HEK293 (cell line): ENCODE measurements around the gene UBR2.

ENCODE experiments used
- CTCF ChIA-PET: fragments of 350-600 bp; formaldehyde crosslinking; extraction: SDS; loops from one replicate; lab custom pipeline; 2021; ENCODE audit warnings: antibody characterized with exemption; lab: Yijun Ruan, JAX
- POLR2A ChIA-PET: fragments of 300-600 bp; formaldehyde crosslinking; extraction: SDS; loops from one replicate; lab custom pipeline; 2020; ENCODE audit warnings: antibody characterized with exemption, inconsistent platforms; lab: Yijun Ruan, JAX
- H3K27ac ChIP-seq: fragments of 200-500 bp; sonication (Bioruptor generic); 2 replicates; pipeline ENCODE4 v1.5.1; 2014; ENCODE audit warnings: low read depth, low read length, control low read depth, inconsistent platforms; ENCODE audit errors: extremely low read depth
- H3K36me3 ChIP-seq, 2 experiments: fragments of 200-500 bp in 1 of 2; sonication (Bioruptor generic) in 1 of 2; 1 replicate in 1 of 2; 2 replicates in 1 of 2; pipeline ENCODE4 v1.5.1; 2014 to 2017; ENCODE audit warnings: inconsistent platforms in 2 of 2, low read length in 2 of 2; ENCODE audit not compliant: control insufficient read depth in 2 of 2, insufficient read depth in 1 of 2
- H3K4me1 ChIP-seq: fragments of 200-500 bp; sonication (Bioruptor generic); 2 replicates; pipeline ENCODE4 v1.5.1; 2014; ENCODE audit warnings: mild to moderate bottlenecking, low read length, inconsistent platforms; ENCODE audit not compliant: control insufficient read depth, insufficient read depth
- H3K4me3 ChIP-seq: 2 replicates; pipeline ENCODE4 v1.5.1; 2011; ENCODE audit warnings: low read depth, mild to moderate bottlenecking, control low read depth, low read length, moderate library complexity
- H3K9me3 ChIP-seq: fragments of 200-500 bp; sonication (Bioruptor generic); 2 replicates; pipeline ENCODE4 v1.5.1; 2014; ENCODE audit warnings: low read depth, low read length, inconsistent platforms; ENCODE audit not compliant: control insufficient read depth, insufficient read depth
- ELK4 ChIP-seq: IDR thresholded peaks from 2 replicates; pipeline ENCODE4 v1.6.1; 2011; ENCODE audit warnings: mild to moderate bottlenecking, low read depth, low read length, borderline replicate concordance
- GLI2 ChIP-seq: fragments of 450-650 bp; formaldehyde crosslinking; IDR thresholded peaks from 2 replicates; pipeline ENCODE4; 2017; ENCODE audit warnings: missing biosample characterization, missing genetic modification characterization, low read depth, borderline replicate concordance
- GLI4 ChIP-seq: fragments of 450-650 bp; formaldehyde crosslinking; IDR thresholded peaks from 2 replicates; pipeline ENCODE4 v1.5.1; 2016; ENCODE audit warnings: missing biosample characterization, missing genetic modification characterization
- MYNN ChIP-seq: fragments of 450-650 bp; formaldehyde crosslinking; IDR thresholded peaks from 2 replicates; pipeline ENCODE4 v1.5.1; 2016; ENCODE audit warnings: missing biosample characterization, missing genetic modification characterization, borderline replicate concordance
- MZF1 ChIP-seq: fragments of 450-650 bp; formaldehyde crosslinking; IDR thresholded peaks from 2 replicates; pipeline ENCODE4 v1.5.1; 2017; ENCODE audit warnings: missing biosample characterization, missing genetic modification characterization, borderline replicate concordance
- PRDM6 ChIP-seq: fragments of 450-650 bp; formaldehyde crosslinking; IDR thresholded peaks from 2 replicates; pipeline ENCODE4 v1.5.1; 2017; ENCODE audit warnings: missing biosample characterization, missing genetic modification characterization
- REPIN1 ChIP-seq: fragments of 450-650 bp; formaldehyde crosslinking; IDR thresholded peaks from 2 replicates; pipeline ENCODE4 v1.5.1; 2017; ENCODE audit warnings: missing biosample characterization, missing genetic modification characterization, low read depth
- SETDB1 ChIP-seq: IDR thresholded peaks from one replicate; pipeline ENCODE4 v1.6.1; 2017; ENCODE audit warnings: mild to moderate bottlenecking, low read length, moderate library complexity, mixed read lengths; ENCODE audit not compliant: insufficient read length
- TRIM28 ChIP-seq: IDR thresholded peaks from 2 replicates; pipeline ENCODE4 v1.6.1; 2011; ENCODE audit warnings: low read length, control low read depth, borderline replicate concordance
- YY2 ChIP-seq: fragments of 450-650 bp; formaldehyde crosslinking; IDR thresholded peaks from 2 replicates; pipeline ENCODE4 v1.5.1; 2016; ENCODE audit warnings: missing biosample characterization, missing genetic modification characterization
- ZFHX2 ChIP-seq: fragments of 450-650 bp; formaldehyde crosslinking; conservative IDR thresholded peaks from 2 replicates; pipeline ENCODE4 v1.5.1; 2016; ENCODE audit warnings: missing biosample characterization, missing genetic modification characterization
- ZIC2 ChIP-seq: fragments of 450-650 bp; formaldehyde crosslinking; IDR thresholded peaks from 2 replicates; pipeline ENCODE4 v1.5.1; 2016; ENCODE audit warnings: missing biosample characterization, missing genetic modification characterization
- ZNF133 ChIP-seq: fragments of 450-650 bp; formaldehyde crosslinking; IDR thresholded peaks from 2 replicates; pipeline ENCODE4 v1.5.1; 2016; ENCODE audit warnings: missing biosample characterization, missing genetic modification characterization
- ZNF140 ChIP-seq: fragments of 450-650 bp; formaldehyde crosslinking; IDR thresholded peaks from 2 replicates; pipeline ENCODE4 v1.5.1; 2016; ENCODE audit warnings: missing biosample characterization, missing genetic modification characterization
- ZNF16 ChIP-seq: fragments of 450-650 bp; formaldehyde crosslinking; IDR thresholded peaks from 2 replicates; pipeline ENCODE4 v1.5.1; 2016; ENCODE audit warnings: low read depth, missing biosample characterization, missing genetic modification characterization
- ZNF362 ChIP-seq: fragments of 450-650 bp; formaldehyde crosslinking; IDR thresholded peaks from 2 replicates; pipeline ENCODE4 v1.5.1; 2016; ENCODE audit warnings: missing biosample characterization, missing genetic modification characterization
- ZNF423 ChIP-seq: fragments of 450-650 bp; formaldehyde crosslinking; IDR thresholded peaks from 2 replicates; pipeline ENCODE4 v1.5.1; 2016; ENCODE audit warnings: missing biosample characterization, missing genetic modification characterization
- ZNF530 ChIP-seq: fragments of 450-650 bp; formaldehyde crosslinking; IDR thresholded peaks from 2 replicates; pipeline ENCODE4 v1.5.1; 2016; ENCODE audit warnings: low read depth, missing biosample characterization, missing genetic modification characterization
- ZNF558 ChIP-seq: fragments of 450-650 bp; formaldehyde crosslinking; IDR thresholded peaks from 2 replicates; pipeline ENCODE4 v1.5.1; 2016; ENCODE audit warnings: missing biosample characterization, missing genetic modification characterization
- ZNF785 ChIP-seq: fragments of 450-650 bp; formaldehyde crosslinking; IDR thresholded peaks from 2 replicates; pipeline ENCODE4 v1.5.1; 2016; ENCODE audit warnings: missing biosample characterization, missing genetic modification characterization
- ZNF837 ChIP-seq: fragments of 450-650 bp; formaldehyde crosslinking; IDR thresholded peaks from 2 replicates; pipeline ENCODE4 v1.5.1; 2016; ENCODE audit warnings: missing biosample characterization, missing genetic modification characterization
- ZSCAN16 ChIP-seq: fragments of 450-650 bp; formaldehyde crosslinking; IDR thresholded peaks from 2 replicates; pipeline ENCODE4 v1.5.1; 2016; ENCODE audit warnings: missing biosample characterization, missing genetic modification characterization
- TF ChIP-seq, protein P1 (sequence below): fragments of 450-650 bp; formaldehyde crosslinking; IDR thresholded peaks from 2 replicates; pipeline ENCODE4 v1.5.1; 2016; ENCODE audit warnings: missing biosample characterization, missing genetic modification characterization
- TF ChIP-seq, protein P2 (sequence below): fragments of 450-650 bp; formaldehyde crosslinking; IDR thresholded peaks from 2 replicates; pipeline ENCODE4 v1.5.1; 2016; ENCODE audit warnings: missing biosample characterization, missing genetic modification characterization
- TF ChIP-seq, protein P3 (sequence below): fragments of 450-650 bp; formaldehyde crosslinking; IDR thresholded peaks from 2 replicates; pipeline ENCODE4 v1.5.1; 2016; ENCODE audit warnings: missing biosample characterization, missing genetic modification characterization, low read depth

The UBR2 gene

GRCh38 chr6:42679358-42679757 lies 115.5 kb downstream of the UBR2 start:
- Histone ChIP-seq H3K27ac (no peak overlapping the region), H3K4me3 (no peak overlapping the region), H3K9me3 (no peaks in the 10 kb centered on the region), H3K4me1 (0 out of 2 replicates have a peak, but pooled peaks cover 2% of the 10 kb centered on the region), H3K36me3 (peaks cover 77 to 95% of the 10 kb centered on the region in 2 experiments)
- TF ChIP-seq, protein P1, sequence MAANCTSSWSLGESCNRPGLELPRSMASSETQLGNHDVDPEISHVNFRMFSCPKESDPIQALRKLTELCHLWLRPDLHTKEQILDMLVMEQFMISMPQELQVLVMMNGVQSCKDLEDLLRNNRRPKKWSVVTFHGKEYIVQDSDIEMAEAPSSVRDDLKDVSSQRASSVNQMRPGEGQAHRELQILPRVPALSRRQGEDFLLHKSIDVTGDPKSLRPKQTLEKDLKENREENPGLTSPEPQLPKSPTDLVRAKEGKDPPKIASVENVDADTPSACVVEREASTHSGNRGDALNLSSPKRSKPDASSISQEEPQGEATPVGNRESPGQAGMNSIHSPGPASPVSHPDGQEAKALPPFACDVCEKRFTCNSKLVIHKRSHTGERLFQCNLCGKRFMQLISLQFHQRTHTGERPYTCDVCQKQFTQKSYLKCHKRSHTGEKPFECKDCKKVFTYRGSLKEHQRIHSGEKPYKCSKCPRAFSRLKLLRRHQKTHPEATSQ (tag by site-specific recombination), result no peak
- no peak for TF ChIP-seq ZNF837 (tag by site-specific recombination)
- TF ChIP-seq ZSCAN16 (tag by site-specific recombination), result no peak
- no peak for TF ChIP-seq GLI2 (tag by site-specific recombination)
- no peak for TF ChIP-seq MZF1 (tag by site-specific recombination)
- no peak for TF ChIP-seq ZNF362 (tag by site-specific recombination)
- no peak for TF ChIP-seq YY2
- TF ChIP-seq, protein P2, sequence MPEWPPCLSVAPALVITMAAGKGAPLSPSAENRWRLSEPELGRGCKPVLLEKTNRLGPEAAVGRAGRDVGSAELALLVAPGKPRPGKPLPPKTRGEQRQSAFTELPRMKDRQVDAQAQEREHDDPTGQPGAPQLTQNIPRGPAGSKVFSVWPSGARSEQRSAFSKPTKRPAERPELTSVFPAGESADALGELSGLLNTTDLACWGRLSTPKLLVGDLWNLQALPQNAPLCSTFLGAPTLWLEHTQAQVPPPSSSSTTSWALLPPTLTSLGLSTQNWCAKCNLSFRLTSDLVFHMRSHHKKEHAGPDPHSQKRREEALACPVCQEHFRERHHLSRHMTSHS (tag by site-specific recombination), result no peak
- TF ChIP-seq ZNF133, result no peak
- TF ChIP-seq ZNF16 (tag by site-specific recombination), result no peak
- no peak for TF ChIP-seq SETDB1
- TF ChIP-seq MYNN (tag by site-specific recombination), result no peak
- no peak for TF ChIP-seq ZNF530 (tag by site-specific recombination)
- TF ChIP-seq ELK4, result no peak
- TF ChIP-seq ZIC2 (tag by site-specific recombination), result no peak
- POLR2A ChIA-PET, result interaction anchor here (1.1 kb wide), 1 partner anchor 68 kb away, joined by 4 read pairs; no protein-coding TSS in a partner anchor
- CTCF ChIA-PET, result interaction anchor here (1.0 to 11.9 kb wide), 4 partner anchors 18 to 132 kb away, joined by 5 to 91 read pairs (median 6); no protein-coding TSS in a partner anchor

DNA sequence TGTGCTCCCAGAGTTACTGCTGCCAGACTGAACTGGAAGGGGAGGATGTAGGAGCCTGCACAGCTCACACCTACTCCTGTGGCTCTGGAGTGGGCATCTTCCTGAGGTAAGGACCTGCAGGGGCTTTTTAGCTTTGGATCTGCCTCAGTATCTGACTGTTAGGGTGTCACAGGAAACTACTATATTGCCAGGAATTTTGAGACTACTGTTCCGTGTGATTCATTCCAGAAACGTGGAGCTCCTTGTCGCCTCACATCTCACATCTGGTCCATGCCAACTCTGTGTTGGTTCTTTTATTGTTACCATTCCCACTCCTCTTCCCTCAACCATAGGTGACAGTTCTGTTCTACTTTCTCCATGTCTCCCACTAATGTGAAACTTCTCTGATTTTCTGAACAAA lies 124.5 kb downstream of the UBR2 start:
- H3K4me1 ChIP-seq, result no peaks in the 10 kb centered on the region
- POLR2A ChIA-PET, result interaction anchor here (0.6 kb wide), 1 partner anchor 105 kb away, joined by 4 read pairs; no protein-coding TSS in a partner anchor
- CTCF ChIA-PET, result interaction anchor here (0.6 to 3.2 kb wide), 6 partner anchors 24 to 767 kb away, joined by 3 to 14 read pairs (median 5); partner anchors contain the start of gene MED20
- no peak overlapping the region for H3K27ac ChIP-seq
- H3K9me3 ChIP-seq, result no peaks in the 10 kb centered on the region
- H3K36me3 ChIP-seq, result peaks cover 55 to 81% of the 10 kb centered on the region in 2 experiments
- no peak overlapping the region for H3K4me3 ChIP-seq
- TF ChIP-seq TRIM28, result no peak
- TF ChIP-seq ZNF423, result no peak
- no peak for TF ChIP-seq PRDM6 (tag by site-specific recombination)
- no peak for TF ChIP-seq ZNF785 (tag by site-specific recombination)
- no peak for TF ChIP-seq REPIN1
- TF ChIP-seq ZNF140 (tag by site-specific recombination), result no peak
- TF ChIP-seq GLI4, result no peak
- TF ChIP-seq ZNF558 (tag by site-specific recombination), result no peak
- TF ChIP-seq, protein P3, sequence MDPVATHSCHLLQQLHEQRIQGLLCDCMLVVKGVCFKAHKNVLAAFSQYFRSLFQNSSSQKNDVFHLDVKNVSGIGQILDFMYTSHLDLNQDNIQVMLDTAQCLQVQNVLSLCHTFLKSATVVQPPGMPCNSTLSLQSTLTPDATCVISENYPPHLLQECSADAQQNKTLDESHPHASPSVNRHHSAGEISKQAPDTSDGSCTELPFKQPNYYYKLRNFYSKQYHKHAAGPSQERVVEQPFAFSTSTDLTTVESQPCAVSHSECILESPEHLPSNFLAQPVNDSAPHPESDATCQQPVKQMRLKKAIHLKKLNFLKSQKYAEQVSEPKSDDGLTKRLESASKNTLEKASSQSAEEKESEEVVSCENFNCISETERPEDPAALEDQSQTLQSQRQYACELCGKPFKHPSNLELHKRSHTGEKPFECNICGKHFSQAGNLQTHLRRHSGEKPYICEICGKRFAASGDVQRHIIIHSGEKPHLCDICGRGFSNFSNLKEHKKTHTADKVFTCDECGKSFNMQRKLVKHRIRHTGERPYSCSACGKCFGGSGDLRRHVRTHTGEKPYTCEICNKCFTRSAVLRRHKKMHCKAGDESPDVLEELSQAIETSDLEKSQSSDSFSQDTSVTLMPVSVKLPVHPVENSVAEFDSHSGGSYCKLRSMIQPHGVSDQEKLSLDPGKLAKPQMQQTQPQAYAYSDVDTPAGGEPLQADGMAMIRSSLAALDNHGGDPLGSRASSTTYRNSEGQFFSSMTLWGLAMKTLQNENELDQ (tag by site-specific recombination), result no peak
- TF ChIP-seq ZFHX2 (tag by site-specific recombination), result no peak
